Measurements from ENCODE around the gene SLC25A53.

SLC25A53 gene

DNA sequence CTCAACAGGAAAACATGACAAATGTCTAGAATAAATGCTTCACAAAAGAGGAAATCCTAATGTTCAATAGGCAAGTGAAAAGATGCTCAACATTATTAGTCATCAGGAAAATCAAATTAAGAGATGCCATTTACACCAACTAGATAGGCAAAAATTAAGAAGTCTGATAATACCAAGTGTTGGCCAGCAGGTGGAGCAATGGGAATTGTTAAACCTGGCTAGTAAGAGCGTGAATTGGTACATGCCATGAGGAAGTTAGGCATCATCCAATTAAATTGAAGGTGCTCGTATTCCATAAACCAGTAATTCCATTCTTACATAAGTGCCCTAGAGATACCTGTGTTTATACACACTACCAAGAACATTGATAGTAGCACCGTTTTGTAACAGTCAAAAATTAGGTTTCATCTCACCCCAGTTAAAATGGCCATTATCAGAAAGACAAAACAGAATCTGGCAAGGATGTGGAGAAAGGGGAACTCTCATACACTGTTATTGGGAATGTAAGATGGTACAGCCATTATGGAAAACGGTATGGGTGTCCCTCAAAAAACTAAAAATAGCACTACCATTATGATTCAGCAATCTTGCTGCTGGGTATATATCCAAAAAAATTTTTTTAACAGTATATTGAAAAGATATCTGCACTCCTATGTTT, 58.5 kb downstream of the SLC25A53 start:
- TF ChIP-seq, protein P1, sequence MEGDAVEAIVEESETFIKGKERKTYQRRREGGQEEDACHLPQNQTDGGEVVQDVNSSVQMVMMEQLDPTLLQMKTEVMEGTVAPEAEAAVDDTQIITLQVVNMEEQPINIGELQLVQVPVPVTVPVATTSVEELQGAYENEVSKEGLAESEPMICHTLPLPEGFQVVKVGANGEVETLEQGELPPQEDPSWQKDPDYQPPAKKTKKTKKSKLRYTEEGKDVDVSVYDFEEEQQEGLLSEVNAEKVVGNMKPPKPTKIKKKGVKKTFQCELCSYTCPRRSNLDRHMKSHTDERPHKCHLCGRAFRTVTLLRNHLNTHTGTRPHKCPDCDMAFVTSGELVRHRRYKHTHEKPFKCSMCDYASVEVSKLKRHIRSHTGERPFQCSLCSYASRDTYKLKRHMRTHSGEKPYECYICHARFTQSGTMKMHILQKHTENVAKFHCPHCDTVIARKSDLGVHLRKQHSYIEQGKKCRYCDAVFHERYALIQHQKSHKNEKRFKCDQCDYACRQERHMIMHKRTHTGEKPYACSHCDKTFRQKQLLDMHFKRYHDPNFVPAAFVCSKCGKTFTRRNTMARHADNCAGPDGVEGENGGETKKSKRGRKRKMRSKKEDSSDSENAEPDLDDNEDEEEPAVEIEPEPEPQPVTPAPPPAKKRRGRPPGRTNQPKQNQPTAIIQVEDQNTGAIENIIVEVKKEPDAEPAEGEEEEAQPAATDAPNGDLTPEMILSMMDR (conservative IDR thresholded peaks at IDR 0.05; ENCODE audit: low read depth, low read length): peak; percentile 59
- Histone ChIP-seq H2AFZ (ENCODE audit: low read depth) (no peak overlapping the region), H3K27ac (no peak overlapping the region), H3K4me3 (IDR thresholded peaks at IDR 0.05; ENCODE audit: insufficient read depth, low read depth, low read length) (no peak overlapping the region), H3K27me3 (ENCODE audit: insufficient read depth, low read depth) (no peaks in the 10 kb centered on the region), H3K36me3 (ENCODE audit: insufficient read depth) (no peaks in the 10 kb centered on the region), H4K20me1 (ENCODE audit: insufficient read depth) (no peaks in the 10 kb centered on the region), H3K9ac (no peak overlapping the region), H3K4me1 (ENCODE audit: low read depth, poor library complexity, severe bottlenecking) (peaks cover 5% of the 10 kb centered on the region), H3K79me2 (ENCODE audit: insufficient read depth, low read depth) (no peaks in the 10 kb centered on the region), H3K4me2 (no peak overlapping the region)

DNA sequence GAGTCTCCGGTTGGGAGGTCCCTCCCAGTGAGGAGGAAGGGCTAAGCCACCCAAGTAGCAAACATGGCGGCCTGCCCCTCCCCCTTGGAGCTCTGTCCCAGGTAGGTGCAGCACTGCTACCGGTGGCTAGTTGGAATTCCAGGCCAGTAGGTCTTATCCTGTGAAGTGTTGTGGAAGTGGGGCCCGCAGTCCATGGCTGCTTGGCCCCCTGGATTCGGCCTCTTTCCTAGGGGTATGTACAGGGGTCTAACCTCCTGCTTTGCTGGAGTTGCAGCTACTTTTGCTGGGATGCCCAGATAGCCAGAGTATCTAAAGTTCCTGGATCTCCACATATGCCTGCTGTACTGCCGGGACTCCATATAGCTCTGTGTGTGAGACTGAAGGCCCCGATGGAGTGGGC, 70.9 kb downstream of the SLC25A53 start:
- no peak overlapping the region for H3K9ac ChIP-seq
- H3K27ac ChIP-seq: no peak overlapping the region
- no peaks in the 10 kb centered on the region for H3K4me1 ChIP-seq (ENCODE audit: low read depth, poor library complexity, severe bottlenecking)
- no peaks in the 10 kb centered on the region for H3K79me2 ChIP-seq (ENCODE audit: insufficient read depth, low read depth)
- TF ChIP-seq, protein P1 (conservative IDR thresholded peaks at IDR 0.05; ENCODE audit: low read depth, low read length): no peak
- H3K27me3 ChIP-seq (ENCODE audit: insufficient read depth, low read depth): no peaks in the 10 kb centered on the region
- H4K20me1 ChIP-seq (ENCODE audit: insufficient read depth): no peaks in the 10 kb centered on the region
- H3K36me3 ChIP-seq (ENCODE audit: insufficient read depth): no peaks in the 10 kb centered on the region
- no peak overlapping the region for H2AFZ ChIP-seq (ENCODE audit: low read depth)
- H3K4me2 ChIP-seq: no peak overlapping the region
- no peak overlapping the region for H3K4me3 ChIP-seq (IDR thresholded peaks at IDR 0.05; ENCODE audit: insufficient read depth, low read depth, low read length)

DNA sequence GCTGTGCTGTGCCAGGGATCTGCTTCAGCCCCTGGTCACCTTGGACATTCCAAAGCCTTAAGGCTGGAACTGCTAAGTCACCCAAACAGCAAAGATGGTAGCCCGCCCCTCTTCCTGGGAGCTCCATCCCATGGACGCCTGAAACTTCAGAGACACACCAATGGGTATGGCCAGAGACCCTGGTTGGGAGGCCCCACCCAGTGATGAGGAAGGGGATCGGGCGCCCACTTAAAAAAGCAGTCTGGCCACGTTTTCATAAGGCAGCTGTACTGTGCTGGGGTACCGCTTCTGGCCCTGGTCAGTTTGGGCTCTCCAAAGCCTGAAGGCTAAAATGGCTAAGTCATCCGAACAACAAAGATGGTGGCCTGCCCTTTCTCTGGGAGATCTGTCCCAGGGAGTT, 71.3 kb downstream of the SLC25A53 start:
- H3K4me3 ChIP-seq (IDR thresholded peaks at IDR 0.05; ENCODE audit: insufficient read depth, low read depth, low read length): no peak overlapping the region
- H3K9ac ChIP-seq: no peak overlapping the region
- H3K36me3 ChIP-seq (ENCODE audit: insufficient read depth): no peaks in the 10 kb centered on the region
- H3K27ac ChIP-seq: no peak overlapping the region
- no peaks in the 10 kb centered on the region for H4K20me1 ChIP-seq (ENCODE audit: insufficient read depth)
- H3K27me3 ChIP-seq (ENCODE audit: insufficient read depth, low read depth): no peaks in the 10 kb centered on the region
- H2AFZ ChIP-seq (ENCODE audit: low read depth): no peak overlapping the region
- H3K4me2 ChIP-seq: no peak overlapping the region
- H3K79me2 ChIP-seq (ENCODE audit: insufficient read depth, low read depth): no peaks in the 10 kb centered on the region
- TF ChIP-seq, protein P1 (conservative IDR thresholded peaks at IDR 0.05; ENCODE audit: low read depth, low read length): no peak
- H3K4me1 ChIP-seq (ENCODE audit: low read depth, poor library complexity, severe bottlenecking): no peaks in the 10 kb centered on the region

DNA sequence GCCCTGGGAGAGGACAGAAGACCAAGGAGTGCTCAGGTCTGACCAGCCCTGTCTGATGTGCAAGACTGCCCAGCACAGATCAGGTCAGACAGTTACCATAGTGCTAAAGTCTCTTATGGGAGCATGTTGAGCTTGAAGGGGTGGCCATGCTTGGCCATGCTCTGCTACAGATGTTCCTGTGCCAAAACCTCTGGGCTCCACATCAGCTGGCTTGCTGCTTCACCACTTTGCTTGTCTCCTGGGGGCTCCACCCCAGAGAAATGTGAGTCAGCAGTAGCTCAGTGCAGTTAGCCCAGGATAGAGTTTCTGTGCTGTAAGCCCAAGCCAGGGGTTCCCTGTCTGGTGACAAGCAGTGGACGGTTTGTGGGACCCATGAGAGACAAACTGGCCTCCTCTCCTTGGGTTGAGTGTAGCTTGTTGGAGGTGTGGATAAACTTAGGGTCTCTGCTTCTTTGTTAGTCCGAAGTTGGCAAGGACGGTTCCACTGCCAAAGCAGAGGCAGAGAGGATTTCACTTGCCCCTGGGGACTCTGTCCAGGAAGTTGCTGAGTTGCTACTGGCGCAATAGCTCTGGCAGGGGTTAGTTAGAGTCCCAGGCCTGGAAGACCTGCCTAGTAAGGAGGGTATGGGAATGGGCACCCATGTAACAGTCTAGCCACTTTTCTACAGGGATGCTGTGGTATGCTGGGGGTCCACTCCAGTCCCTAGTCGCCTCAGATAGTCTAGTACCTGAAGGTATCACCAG, 72.1 kb downstream of the SLC25A53 start:
- no peak overlapping the region for H2AFZ ChIP-seq (ENCODE audit: low read depth)
- no peaks in the 10 kb centered on the region for H4K20me1 ChIP-seq (ENCODE audit: insufficient read depth)
- no peak overlapping the region for H3K4me2 ChIP-seq
- no peak overlapping the region for H3K27ac ChIP-seq
- TF ChIP-seq, protein P1 (conservative IDR thresholded peaks at IDR 0.05; ENCODE audit: low read depth, low read length): no peak
- no peaks in the 10 kb centered on the region for H3K79me2 ChIP-seq (ENCODE audit: insufficient read depth, low read depth)
- no peaks in the 10 kb centered on the region for H3K36me3 ChIP-seq (ENCODE audit: insufficient read depth)
- H3K4me3 ChIP-seq (IDR thresholded peaks at IDR 0.05; ENCODE audit: insufficient read depth, low read depth, low read length): no peak overlapping the region
- H3K9ac ChIP-seq: no peak overlapping the region
- no peaks in the 10 kb centered on the region for H3K4me1 ChIP-seq (ENCODE audit: low read depth, poor library complexity, severe bottlenecking)
- H3K27me3 ChIP-seq (ENCODE audit: insufficient read depth, low read depth): no peaks in the 10 kb centered on the region
